Left lung (tissue), 10 donors: ENCODE results near the gene IL12B. TPM values are rescaled to one million over a fixed set of nuclear protein-coding genes. Genes with fewer than 3 reads are reported as not detected.
"Not testable (repeated sequence)": the region's sequence is repeated elsewhere in the genome, so short reads cannot be mapped to it uniquely, and the experiment has no call there.

ENCODE experiments used
- ATAC-seq: fragments of 200-7000 bp; cut with Tn5 transposase; one replicate; pipeline ENCODE4 v1.9.1; 2020; ENCODE audit warnings: moderate library complexity
- DNase-seq, 4 donors: peaks; one replicate each; pipeline ENCODE4 v3.0.0-alpha.2; 2013 to 2020
- H3K27ac ChIP-seq, 2 donors: fragments of 200-600 bp; sonication (generic) in 1 of 2; one replicate each; pipeline versions ENCODE4 v1.5.0 to v1.8.0; 2020 to 2021
- H3K27me3 ChIP-seq, 2 donors: fragments of 200-600 bp; sonication (generic) in 1 of 2; one replicate each; pipeline versions ENCODE4 v1.5.0 to v1.8.0; 2020 to 2021
- H3K36me3 ChIP-seq, 2 donors: fragments of 200-600 bp; sonication (generic) in 1 of 2; one replicate each; pipeline versions ENCODE4 v1.5.0 to v1.8.0; 2020 to 2021
- H3K4me1 ChIP-seq, 2 donors: fragments of 200-600 bp; one replicate each; pipeline ENCODE4 v1.8.0; 2021
- H3K4me3 ChIP-seq, 2 donors: fragments of 200-600 bp; sonication (generic) in 1 of 2; one replicate each; pipeline versions ENCODE4 v1.5.0 to v1.8.0; 2020 to 2021; ENCODE audit warnings: mild to moderate bottlenecking in 1 of 2
- H3K9me3 ChIP-seq, 2 donors: fragments of 200-600 bp; sonication (generic) in 1 of 2; one replicate each; pipeline versions ENCODE4 v1.5.0 to v1.8.0; 2020 to 2021
- intact Hi-C, 2 donors: fragments of 100-400 bp; cut with DNase I; formaldehyde crosslinking; loops; one replicate each; pipeline versions ENCODE4 v1.11.2 to v1.14.2; 2022
- polyA plus RNA-seq, 6 donors: library from polyadenylated mRNA; unstranded; fragments of 120-200 nt; gene quantifications; one replicate each; pipeline ENCODE4 v1.2.1, GENCODE V29; 2013; ENCODE audit not compliant: insufficient read length in 6 of 6
- total RNA-seq, 2 donors: library from RNA; stranded (reverse); fragmentation: NEBNext Ultra II Directional; extraction: Animal tissue kit (Norgen Biotek cat#: 25700); gene quantifications; one replicate each; pipeline ENCODE4 v1.2.1, GENCODE V29; 2021
- TF ChIP-seq, protein P1 (sequence below), 2 donors: fragments of 200-600 bp; sonication (generic) in 1 of 2; IDR thresholded peaks; one replicate each; pipeline versions ENCODE4 v1.5.0 to v1.8.0; 2021; ENCODE audit warnings: antibody characterized with exemption in 2 of 2
- donor health status: DM: no; HTN: yes; CAD: no.
- donor health status: DM: no; HTN: no; CAD: no.

The IL12B gene
- total and polyA plus RNA-seq, 8 donors: 0.08 to 0.10 (median 0.10) TPM; not detected in 4

GRCh38 chr5:159290741-159291140 is 39.5 kb downstream of the IL12B start:
- no peak for DNase-seq
- H3K36me3 ChIP-seq: peaks cover 0 to 2% of the 10 kb centered on the region in 2 donors
- intact Hi-C loops: no loop called here
- ATAC-seq: no peak
- TF ChIP-seq, protein P1, sequence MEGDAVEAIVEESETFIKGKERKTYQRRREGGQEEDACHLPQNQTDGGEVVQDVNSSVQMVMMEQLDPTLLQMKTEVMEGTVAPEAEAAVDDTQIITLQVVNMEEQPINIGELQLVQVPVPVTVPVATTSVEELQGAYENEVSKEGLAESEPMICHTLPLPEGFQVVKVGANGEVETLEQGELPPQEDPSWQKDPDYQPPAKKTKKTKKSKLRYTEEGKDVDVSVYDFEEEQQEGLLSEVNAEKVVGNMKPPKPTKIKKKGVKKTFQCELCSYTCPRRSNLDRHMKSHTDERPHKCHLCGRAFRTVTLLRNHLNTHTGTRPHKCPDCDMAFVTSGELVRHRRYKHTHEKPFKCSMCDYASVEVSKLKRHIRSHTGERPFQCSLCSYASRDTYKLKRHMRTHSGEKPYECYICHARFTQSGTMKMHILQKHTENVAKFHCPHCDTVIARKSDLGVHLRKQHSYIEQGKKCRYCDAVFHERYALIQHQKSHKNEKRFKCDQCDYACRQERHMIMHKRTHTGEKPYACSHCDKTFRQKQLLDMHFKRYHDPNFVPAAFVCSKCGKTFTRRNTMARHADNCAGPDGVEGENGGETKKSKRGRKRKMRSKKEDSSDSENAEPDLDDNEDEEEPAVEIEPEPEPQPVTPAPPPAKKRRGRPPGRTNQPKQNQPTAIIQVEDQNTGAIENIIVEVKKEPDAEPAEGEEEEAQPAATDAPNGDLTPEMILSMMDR (IDR thresholded peaks at IDR 0.05): no peak
- H3K4me3 ChIP-seq: no peak overlapping the region
- no peak overlapping the region for H3K27ac ChIP-seq
- H3K27me3 ChIP-seq: no peaks in the 10 kb centered on the region
- no peaks in the 10 kb centered on the region for H3K4me1 ChIP-seq
- H3K9me3 ChIP-seq: no peaks in the 10 kb centered on the region

DNA sequence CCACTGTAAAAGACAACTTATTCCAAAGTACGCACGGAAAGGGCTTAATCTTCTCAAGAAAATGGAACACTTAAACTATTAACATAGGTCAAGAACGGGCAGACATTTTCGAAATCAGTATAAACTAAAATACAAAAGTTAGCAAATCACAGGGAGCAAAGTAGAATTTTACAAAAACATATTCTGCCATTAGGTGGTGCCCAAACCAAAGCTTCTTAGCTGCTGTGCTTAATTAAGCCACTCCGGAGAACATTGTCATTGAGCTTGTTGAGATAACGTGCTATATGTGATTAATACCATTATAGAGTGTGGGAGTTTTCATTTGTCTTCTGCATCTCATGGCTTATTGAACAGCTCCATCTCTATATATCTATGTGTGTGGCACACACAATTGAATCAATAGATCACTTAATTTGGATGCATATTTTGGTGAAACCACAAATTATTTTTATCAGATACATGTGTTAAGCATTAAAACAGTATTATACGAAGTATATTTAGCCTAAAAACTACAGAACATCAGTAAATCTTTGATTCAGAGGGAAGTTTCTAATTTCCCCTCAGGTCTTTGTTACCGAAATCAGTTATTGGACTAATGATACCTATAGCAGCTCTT is 43.8 kb downstream of the IL12B start:
- Histone ChIP-seq H3K9me3 (no peaks in the 10 kb centered on the region), H3K27me3 (no peaks in the 10 kb centered on the region), H3K4me1 (no peaks in the 10 kb centered on the region), H3K27ac (no peak overlapping the region), H3K36me3 (peaks cover 0 to 28% of the 10 kb centered on the region in 2 donors), H3K4me3 (no peak overlapping the region)
- DNase-seq (peak in 1 of 4 donors; percentile 44), ATAC-seq (peak; percentile 83)
- TF ChIP-seq, protein P1 (IDR thresholded peaks at IDR 0.05): peak; percentile 21
- intact Hi-C loops: no loop called here

DNA sequence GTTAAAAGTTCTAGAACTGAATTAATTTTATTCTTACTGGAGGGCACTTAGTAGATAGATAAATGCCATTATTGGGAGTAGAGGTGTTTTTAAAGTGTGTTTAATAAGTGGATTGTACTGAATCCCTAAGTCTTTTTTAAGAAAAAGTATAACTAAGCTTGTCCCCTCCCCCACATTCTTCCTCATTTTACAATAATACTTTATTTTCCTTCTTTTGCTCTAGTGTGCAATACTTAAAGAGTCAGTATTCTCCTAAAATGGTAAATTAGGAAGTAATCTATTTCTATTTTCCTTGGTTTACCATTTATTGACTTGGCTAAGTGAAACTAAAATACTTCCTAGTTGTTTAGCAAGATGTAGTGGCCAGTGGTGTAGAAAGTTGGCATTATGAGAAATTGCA is 55.6 kb downstream of the IL12B start:
- no peak for ATAC-seq
- H3K9me3 ChIP-seq: no peaks in the 10 kb centered on the region
- intact Hi-C loops: no loop called here
- H3K36me3 ChIP-seq: peaks cover 0 to 65% of the 10 kb centered on the region in 2 donors
- TF ChIP-seq, protein P1 (IDR thresholded peaks at IDR 0.05): no peak
- no peak overlapping the region for H3K27ac ChIP-seq
- no peak overlapping the region for H3K4me3 ChIP-seq
- H3K27me3 ChIP-seq: no peaks in the 10 kb centered on the region
- peaks cover 0 to 10% of the 10 kb centered on the region in 2 donors for H3K4me1 ChIP-seq
- no peak for DNase-seq

DNA sequence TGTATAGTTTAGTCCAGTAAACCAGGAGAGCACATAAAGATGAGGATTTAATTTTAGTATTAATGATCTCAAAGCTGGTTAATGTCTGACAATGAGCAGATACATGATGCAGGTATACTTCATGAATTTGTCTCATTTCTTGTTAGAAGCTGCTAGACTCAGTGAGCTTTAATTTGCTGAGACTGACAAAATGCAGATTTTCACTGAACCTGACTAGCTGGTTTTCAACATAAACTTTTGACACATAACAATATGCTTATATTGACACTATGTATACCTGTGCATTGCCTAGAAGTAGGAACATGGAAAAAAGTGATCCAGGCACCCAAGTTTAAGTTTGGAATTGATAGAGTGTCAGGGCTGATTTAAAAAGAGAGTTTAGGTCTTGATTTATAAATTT is 56.4 kb downstream of the IL12B start:
- DNase-seq: no peak
- no peaks in the 10 kb centered on the region for H3K27me3 ChIP-seq
- no peak for ATAC-seq
- H3K4me3 ChIP-seq: no peak overlapping the region
- no peaks in the 10 kb centered on the region for H3K9me3 ChIP-seq
- TF ChIP-seq, protein P1 (IDR thresholded peaks at IDR 0.05): no peak
- peaks cover 0 to 66% of the 10 kb centered on the region in 2 donors for H3K36me3 ChIP-seq
- intact Hi-C loops: no loop called here
- peaks cover 0 to 13% of the 10 kb centered on the region in 2 donors for H3K4me1 ChIP-seq
- no peak overlapping the region for H3K27ac ChIP-seq

DNA sequence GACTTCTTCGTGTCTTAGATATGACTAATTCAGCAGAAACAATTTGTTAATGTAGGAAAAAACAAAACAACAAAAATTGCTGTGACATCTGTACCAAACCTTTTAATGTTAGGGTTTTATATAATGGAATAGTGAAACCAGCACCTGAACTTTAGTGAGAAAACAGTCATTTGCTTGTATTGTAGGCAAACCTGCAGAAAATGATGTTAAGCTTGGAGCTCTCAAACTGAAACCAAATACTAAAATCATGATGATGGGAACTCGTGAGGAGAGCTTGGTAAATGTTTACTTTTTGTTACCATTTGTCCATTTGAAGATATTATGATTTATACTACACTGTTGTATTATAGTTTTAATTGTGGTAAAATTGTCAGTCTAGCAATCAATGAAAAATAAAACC is 60.6 kb downstream of the IL12B start:
- intact Hi-C loops: no loop called here
- Histone ChIP-seq H3K4me3 (no peak overlapping the region), H3K27ac (no peak overlapping the region), H3K9me3 (no peaks in the 10 kb centered on the region), H3K27me3 (no peaks in the 10 kb centered on the region), H3K4me1 (peaks cover 0 to 13% of the 10 kb centered on the region in 2 donors), H3K36me3 (peaks cover 0 to 46% of the 10 kb centered on the region in 2 donors)
- no peak for DNase-seq
- no peak for ATAC-seq
- TF ChIP-seq, protein P1 (IDR thresholded peaks at IDR 0.05): no peak

DNA sequence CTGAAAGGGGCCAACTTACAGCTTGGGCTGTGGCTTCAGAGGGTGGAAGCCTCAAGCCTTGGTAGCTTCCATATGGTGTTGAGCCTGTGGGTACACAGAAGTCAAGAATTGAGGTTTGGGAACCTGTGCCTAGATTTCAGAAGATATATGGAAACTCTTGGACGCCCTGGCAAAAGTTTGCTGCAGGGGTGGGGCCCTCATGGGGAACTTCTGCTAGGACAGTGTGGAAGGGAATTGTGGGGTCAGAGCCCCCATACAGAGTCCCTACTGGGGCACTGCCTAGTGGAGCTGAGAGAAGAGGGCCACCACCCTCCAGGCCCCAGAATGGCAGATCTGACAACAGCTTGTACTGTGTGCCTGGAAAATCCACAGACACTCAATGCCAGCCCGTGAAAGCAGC is 63.5 kb downstream of the IL12B start:
- H3K4me3 ChIP-seq, ATAC-seq, H3K27me3 ChIP-seq, intact Hi-C loops, DNase-seq, H3K27ac ChIP-seq, H3K9me3 ChIP-seq: not testable (repeated sequence)
- Histone ChIP-seq H3K36me3 (peaks cover 0 to 31% of the 10 kb centered on the region in 2 donors), H3K4me1 (peaks cover 3 to 24% of the 10 kb centered on the region in 2 donors)
